ENCODE data around the gene DCAF11.

GRCh38 chr14:24165785-24166184, 51.2 kb downstream of the DCAF11 start:
- TF ChIP-seq, protein P1, sequence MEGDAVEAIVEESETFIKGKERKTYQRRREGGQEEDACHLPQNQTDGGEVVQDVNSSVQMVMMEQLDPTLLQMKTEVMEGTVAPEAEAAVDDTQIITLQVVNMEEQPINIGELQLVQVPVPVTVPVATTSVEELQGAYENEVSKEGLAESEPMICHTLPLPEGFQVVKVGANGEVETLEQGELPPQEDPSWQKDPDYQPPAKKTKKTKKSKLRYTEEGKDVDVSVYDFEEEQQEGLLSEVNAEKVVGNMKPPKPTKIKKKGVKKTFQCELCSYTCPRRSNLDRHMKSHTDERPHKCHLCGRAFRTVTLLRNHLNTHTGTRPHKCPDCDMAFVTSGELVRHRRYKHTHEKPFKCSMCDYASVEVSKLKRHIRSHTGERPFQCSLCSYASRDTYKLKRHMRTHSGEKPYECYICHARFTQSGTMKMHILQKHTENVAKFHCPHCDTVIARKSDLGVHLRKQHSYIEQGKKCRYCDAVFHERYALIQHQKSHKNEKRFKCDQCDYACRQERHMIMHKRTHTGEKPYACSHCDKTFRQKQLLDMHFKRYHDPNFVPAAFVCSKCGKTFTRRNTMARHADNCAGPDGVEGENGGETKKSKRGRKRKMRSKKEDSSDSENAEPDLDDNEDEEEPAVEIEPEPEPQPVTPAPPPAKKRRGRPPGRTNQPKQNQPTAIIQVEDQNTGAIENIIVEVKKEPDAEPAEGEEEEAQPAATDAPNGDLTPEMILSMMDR (conservative IDR thresholded peaks at IDR 0.05), result no peak
- TF ChIP-seq EZH2 (IDR thresholded peaks at IDR 0.05; ENCODE audit: low read depth), result no peak

Measured in PC-9 (cell line).